HCT116 (cell line): ENCODE measurements around the gene SCGN.

Source experiments
- ELF1 ChIP-seq: IDR thresholded peaks from 2 replicates; pipeline ENCODE4 v1.6.1; 2012; ENCODE audit warnings: low read depth, borderline replicate concordance
- EZH2 ChIP-seq: fragments of 200-600 bp; sonication (generic); IDR thresholded peaks from 2 replicates; pipeline ENCODE4 v1.6.1; 2017; ENCODE audit warnings: antibody characterized with exemption, mixed run types
- JUND ChIP-seq: IDR thresholded peaks from 2 replicates; pipeline ENCODE4 v1.6.1; 2012
- POLR2A ChIP-seq: IDR thresholded peaks from 2 replicates; pipeline ENCODE4 v1.7.0; 2011; ENCODE audit warnings: borderline replicate concordance; ENCODE audit not compliant: insufficient read depth, insufficient read length; ENCODE audit errors: extremely low read depth
- POLR2AphosphoS5 ChIP-seq: IDR thresholded peaks from 2 replicates; pipeline ENCODE4 v1.6.1; 2011; ENCODE audit warnings: mild to moderate bottlenecking, low read depth, low read length, moderate library complexity
- RAD21 ChIP-seq: IDR thresholded peaks from 2 replicates; pipeline ENCODE4 v1.6.1; 2012; ENCODE audit warnings: low read depth, mild to moderate bottlenecking
- SRF ChIP-seq: IDR thresholded peaks from 2 replicates; pipeline ENCODE4 v1.6.1; 2012; ENCODE audit warnings: low read depth
- ZFX ChIP-seq: fragments of 450-650 bp; IDR thresholded peaks from 2 replicates; pipeline ENCODE4 v1.6.1; 2017
- ZNF274 ChIP-seq: fragments of 200-500 bp; sonication (Bioruptor generic); IDR thresholded peaks from 2 replicates; pipeline ENCODE4 v1.6.1; 2014; ENCODE audit warnings: mild to moderate bottlenecking, low read depth, low read length, inconsistent platforms
- TF ChIP-seq, protein P1 (sequence below), 3 experiments: fragments of 200-600 bp in 1 of 3; sonication (generic) in 1 of 3; IDR thresholded peaks in 2 of 3; conservative IDR thresholded peaks in 1 of 3; 2 replicates each; pipeline ENCODE4 v1.5.1; 2012 to 2017; ENCODE audit warnings: low read depth in 2 of 3, low read length in 2 of 3, antibody characterized with exemption in 1 of 3, borderline replicate concordance in 1 of 3, control low read depth in 1 of 3, mild to moderate bottlenecking in 1 of 3, mixed read lengths in 1 of 3, mixed run types in 1 of 3, moderate library complexity in 1 of 3; ENCODE audit not compliant: insufficient read depth in 1 of 3
- TF ChIP-seq, protein P2 (sequence below): IDR thresholded peaks from 2 replicates; pipeline ENCODE4 v1.6.1; 2012
- TF ChIP-seq, protein P3 (sequence below): IDR thresholded peaks from 2 replicates; pipeline ENCODE4 v1.6.1; 2011; ENCODE audit warnings: mild to moderate bottlenecking, low read length, moderate library complexity; ENCODE audit not compliant: insufficient replicate concordance; ENCODE audit errors: extremely low read depth

DNA sequence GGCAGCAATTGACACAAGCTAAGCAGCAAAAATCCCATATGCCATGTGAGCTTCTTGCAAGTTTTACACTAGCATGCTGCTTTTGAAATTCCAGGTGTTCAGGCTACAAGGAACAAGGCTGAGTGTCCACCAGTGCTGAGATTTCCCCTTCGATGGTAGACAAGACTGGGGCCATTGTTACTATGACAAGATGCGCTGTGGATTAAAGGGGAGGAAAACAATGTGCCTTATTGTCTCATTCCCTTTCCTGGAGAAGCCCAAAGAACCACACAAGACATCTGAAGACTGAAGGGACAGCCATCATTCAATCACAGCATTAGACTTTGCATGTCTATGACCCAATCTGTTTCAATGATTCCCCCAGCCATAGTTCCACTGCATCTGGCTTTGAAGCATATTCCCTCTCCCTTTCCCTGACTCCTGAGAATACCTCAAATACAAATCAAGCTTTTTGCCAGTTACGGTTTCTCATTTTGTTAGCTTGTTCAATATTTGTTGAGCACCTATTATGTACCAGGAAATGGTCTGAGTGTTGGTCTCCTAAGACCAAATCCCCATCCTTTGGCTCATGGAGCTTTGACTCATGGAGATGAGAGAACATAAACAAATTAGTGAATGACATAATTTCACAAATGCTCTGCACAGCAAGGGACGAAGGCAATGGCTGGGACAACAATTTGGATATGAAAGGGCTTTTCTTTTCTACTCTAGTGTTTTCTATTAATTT, 23.4 kb upstream of the SCGN start:
- TF ChIP-seq POLR2AphosphoS5 (no peak), ELF1 (no peak), EZH2 (no peak), RAD21 (no peak), SRF (no peak), JUND (no peak), ZNF274 (no peak), ZFX (no peak), POLR2A (no peak)
- TF ChIP-seq, protein P1, sequence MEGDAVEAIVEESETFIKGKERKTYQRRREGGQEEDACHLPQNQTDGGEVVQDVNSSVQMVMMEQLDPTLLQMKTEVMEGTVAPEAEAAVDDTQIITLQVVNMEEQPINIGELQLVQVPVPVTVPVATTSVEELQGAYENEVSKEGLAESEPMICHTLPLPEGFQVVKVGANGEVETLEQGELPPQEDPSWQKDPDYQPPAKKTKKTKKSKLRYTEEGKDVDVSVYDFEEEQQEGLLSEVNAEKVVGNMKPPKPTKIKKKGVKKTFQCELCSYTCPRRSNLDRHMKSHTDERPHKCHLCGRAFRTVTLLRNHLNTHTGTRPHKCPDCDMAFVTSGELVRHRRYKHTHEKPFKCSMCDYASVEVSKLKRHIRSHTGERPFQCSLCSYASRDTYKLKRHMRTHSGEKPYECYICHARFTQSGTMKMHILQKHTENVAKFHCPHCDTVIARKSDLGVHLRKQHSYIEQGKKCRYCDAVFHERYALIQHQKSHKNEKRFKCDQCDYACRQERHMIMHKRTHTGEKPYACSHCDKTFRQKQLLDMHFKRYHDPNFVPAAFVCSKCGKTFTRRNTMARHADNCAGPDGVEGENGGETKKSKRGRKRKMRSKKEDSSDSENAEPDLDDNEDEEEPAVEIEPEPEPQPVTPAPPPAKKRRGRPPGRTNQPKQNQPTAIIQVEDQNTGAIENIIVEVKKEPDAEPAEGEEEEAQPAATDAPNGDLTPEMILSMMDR (IDR thresholded peaks at IDR 0.05 in 2 of 3, conservative IDR thresholded peaks at IDR 0.05 in 1 of 3; ENCODE audit: borderline replicate concordance in 1 of 3, insufficient read depth in 1 of 3, low read depth in 2 of 3, low read length in 2 of 3), result no peak
- TF ChIP-seq, protein P2, sequence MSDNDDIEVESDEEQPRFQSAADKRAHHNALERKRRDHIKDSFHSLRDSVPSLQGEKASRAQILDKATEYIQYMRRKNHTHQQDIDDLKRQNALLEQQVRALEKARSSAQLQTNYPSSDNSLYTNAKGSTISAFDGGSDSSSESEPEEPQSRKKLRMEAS, result no peak
- TF ChIP-seq, protein P3, sequence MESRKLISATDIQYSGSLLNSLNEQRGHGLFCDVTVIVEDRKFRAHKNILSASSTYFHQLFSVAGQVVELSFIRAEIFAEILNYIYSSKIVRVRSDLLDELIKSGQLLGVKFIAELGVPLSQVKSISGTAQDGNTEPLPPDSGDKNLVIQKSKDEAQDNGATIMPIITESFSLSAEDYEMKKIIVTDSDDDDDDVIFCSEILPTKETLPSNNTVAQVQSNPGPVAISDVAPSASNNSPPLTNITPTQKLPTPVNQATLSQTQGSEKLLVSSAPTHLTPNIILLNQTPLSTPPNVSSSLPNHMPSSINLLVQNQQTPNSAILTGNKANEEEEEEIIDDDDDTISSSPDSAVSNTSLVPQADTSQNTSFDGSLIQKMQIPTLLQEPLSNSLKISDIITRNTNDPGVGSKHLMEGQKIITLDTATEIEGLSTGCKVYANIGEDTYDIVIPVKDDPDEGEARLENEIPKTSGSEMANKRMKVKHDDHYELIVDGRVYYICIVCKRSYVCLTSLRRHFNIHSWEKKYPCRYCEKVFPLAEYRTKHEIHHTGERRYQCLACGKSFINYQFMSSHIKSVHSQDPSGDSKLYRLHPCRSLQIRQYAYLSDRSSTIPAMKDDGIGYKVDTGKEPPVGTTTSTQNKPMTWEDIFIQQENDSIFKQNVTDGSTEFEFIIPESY, result no peak
